Right lobe of liver (tissue), 6 donors: ENCODE results near the gene DUOX2. TPM values are rescaled to one million over a fixed set of nuclear protein-coding genes. Genes with fewer than 3 reads are reported as not detected.
A peak's percentile ranks its signal among the peaks of the same experiment; 100 is the strongest.
"Not testable (repeated sequence)": the region's sequence is repeated elsewhere in the genome, so short reads cannot be mapped to it uniquely, and the experiment has no call there.

Experiments
- ATAC-seq, 4 donors: fragments of 200-7000 bp; cut with Tn5 transposase; one replicate each; pipeline ENCODE4 v1.9.1; 2020; ENCODE audit warnings: mild to moderate bottlenecking in 4 of 4, moderate library complexity in 4 of 4
- DNase-seq, 3 donors: peaks; one replicate each; pipeline ENCODE4 v3.0.0-alpha.2; 2020
- H3K27ac ChIP-seq, 3 donors: fragments of 200-600 bp; one replicate each; pipeline ENCODE4 v1.8.0; 2022
- H3K27me3 ChIP-seq, 2 donors: fragments of 200-600 bp; one replicate each; pipeline ENCODE4 v1.8.0; 2022
- H3K36me3 ChIP-seq, 4 donors: fragments of 200-600 bp; sonication (generic) in 1 of 4; one replicate each; pipeline versions ENCODE4 v1.5.1 to v1.8.0; 2017 to 2022; ENCODE audit warnings: control low read depth in 1 of 4
- H3K4me1 ChIP-seq, 4 donors: fragments of 200-600 bp; sonication (generic) in 1 of 4; one replicate each; pipeline versions ENCODE4 v1.5.1 to v1.8.0; 2017 to 2022; ENCODE audit warnings: control low read depth in 1 of 4
- H3K4me3 ChIP-seq, 3 donors: fragments of 200-600 bp; one replicate each; pipeline ENCODE4 v1.8.0; 2022
- H3K9me3 ChIP-seq, 4 donors: fragments of 200-600 bp; sonication (generic) in 1 of 4; one replicate each; pipeline versions ENCODE4 v1.5.1 to v1.8.0; 2017 to 2022; ENCODE audit warnings: control low read depth in 1 of 4
- CTCF ChIP-seq, 4 donors: fragments of 200-600 bp in 3 of 4; fragments of 450-650 bp in 1 of 4; IDR thresholded peaks; one replicate each; pipeline versions ENCODE4 v1.5.1 to v1.8.0; 2016 to 2022; ENCODE audit warnings: antibody characterized with exemption in 4 of 4, mild to moderate bottlenecking in 2 of 4
- POLR2A ChIP-seq: fragments of 450-650 bp; IDR thresholded peaks from one replicate; pipeline ENCODE4 v1.6.1; 2017; ENCODE audit warnings: antibody characterized with exemption, mild to moderate bottlenecking
- WGBS: methylation state at CpG from one replicate; pipeline ENCODE4 v1.1.6; 2018; ENCODE audit warnings: low coverage, low lambda C conversion rate; ENCODE audit not compliant: insufficient coverage; ENCODE audit errors: missing lambda C conversion rate; 5-methylcytosine and 5-hydroxymethylcytosine counted together
- intact Hi-C, 2 donors: fragments of 100-400 bp; cut with DNase I; formaldehyde crosslinking; loops; one replicate each; pipeline versions ENCODE4 v1.11.2 to v1.14.1; 2022
- total RNA-seq, 6 experiments: library from RNA; depleted of rRNA in 2 of 6; stranded (reverse); fragments of >200 nt in 2 of 6; fragmentation: NEBNext Ultra II Directional in 3 of 6; extraction: Animal tissue kit (Norgen Biotek cat#: 25700) in 3 of 6; gene quantifications; one replicate each; pipeline versions ENCODE4 v1.1.0 to v1.2.4, GENCODE V29; 2016 to 2023
- donor health status: DM: no; HTN: yes; CAD: no.
- donor health status: DM: no; HTN: no; CAD: no.
- donor health status: DM: no; HTN: no; CAD: no.
- donor health status: DM: no; HTN: yes; CAD: no.
- donor health status: DM: no; HTN: yes; CAD: no.

DUOX2 gene
- total RNA-seq, 6 experiments from 2014 or later = 0.02 to 0.93 (median 0.25) TPM; not detected in 1

- intact Hi-C loops, H3K9me3 ChIP-seq, H3K4me1 ChIP-seq, H3K27me3 ChIP-seq, H3K4me3 ChIP-seq, H3K27ac ChIP-seq, DNase-seq, ATAC-seq: not testable (repeated sequence)
- 76% methylated on average over 2 of the region's 6 CpGs for WGBS
- H3K36me3 ChIP-seq = peaks cover 0 to 37% (median 1%) of the 10 kb centered on the region in 4 donors
Measured at GRCh38 chr15:45069942-45070360, 44.0 kb downstream of the DUOX2 start.

- Histone ChIP-seq H3K27me3 (no peaks in the 10 kb centered on the region), H3K4me1 (no peaks in the 10 kb centered on the region), H3K4me3 (no peak overlapping the region), H3K9me3 (no peaks in the 10 kb centered on the region), H3K27ac (no peak overlapping the region), H3K36me3 (peaks cover 0 to 50% (median 15%) of the 10 kb centered on the region in 4 donors)
- intact Hi-C loops = no loop called here
- DNase-seq (no peak), ATAC-seq (peak; percentile 18 to 73 (median 52))
- TF ChIP-seq POLR2A (no peak), CTCF (IDR thresholded peaks at IDR 0.05) (no peak)
- 54% methylated on average over 4 of the region's 4 CpGs for WGBS
Measured at GRCh38 chr15:45064386-45064785, 49.6 kb downstream of the DUOX2 start.

GRCh38 chr15:45062301-45062700 is 51.7 kb downstream of the DUOX2 start:
- H3K4me1 ChIP-seq, intact Hi-C loops, H3K4me3 ChIP-seq, H3K9me3 ChIP-seq, H3K27me3 ChIP-seq, H3K27ac ChIP-seq, ATAC-seq, DNase-seq: not testable (repeated sequence)
- 82% methylated on average over 3 of the region's 7 CpGs for WGBS
- H3K36me3 ChIP-seq = peaks cover 0 to 36% (median 17%) of the 10 kb centered on the region in 4 donors

- peak; percentile 42 to 61 (median 46) for ATAC-seq
- H3K4me3 ChIP-seq, H3K9me3 ChIP-seq, H3K4me1 ChIP-seq, DNase-seq, intact Hi-C loops, H3K27me3 ChIP-seq, H3K27ac ChIP-seq: not testable (repeated sequence)
- H3K36me3 ChIP-seq = peaks cover 0 to 26% (median 10%) of the 10 kb centered on the region in 4 donors
- 23% methylated on average over 2 of the region's 3 CpGs for WGBS
Measured at GRCh38 chr15:45058690-45059675, 55.0 kb downstream of the DUOX2 start.

- H3K9me3 ChIP-seq, H3K4me1 ChIP-seq, H3K27me3 ChIP-seq, intact Hi-C loops, H3K27ac ChIP-seq, ATAC-seq, H3K4me3 ChIP-seq, DNase-seq: not testable (repeated sequence)
- 96% methylated on average over 2 of the region's 3 CpGs for WGBS
- H3K36me3 ChIP-seq = peaks cover 0 to 42% (median 4%) of the 10 kb centered on the region in 4 donors
Measured at GRCh38 chr15:45052676-45053075, 61.3 kb downstream of the DUOX2 start.

GRCh38 chr15:45050587-45050986 is 63.4 kb downstream of the DUOX2 start:
- WGBS = 100% methylated on average over 1 of the region's 1 CpG
- Histone ChIP-seq H3K36me3 (peaks cover 0 to 48% (median 13%) of the 10 kb centered on the region in 4 donors), H3K4me3 (no peak overlapping the region), H3K27ac (no peak overlapping the region), H3K27me3 (no peaks in the 10 kb centered on the region), H3K4me1 (no peaks in the 10 kb centered on the region), H3K9me3 (no peaks in the 10 kb centered on the region)
- ATAC-seq (no peak), DNase-seq (no peak)
- intact Hi-C loops = no loop called here
- TF ChIP-seq POLR2A = no peak
- TF ChIP-seq CTCF (IDR thresholded peaks at IDR 0.05) = no peak
